SJSA1 (cell line): ENCODE measurements around the gene EPB41L2. TPM values are rescaled to one million over a fixed set of nuclear protein-coding genes. Genes with fewer than 3 reads are reported as not detected.
"Not testable (repeated sequence)": the region's sequence is repeated elsewhere in the genome, so short reads cannot be mapped to it uniquely, and the experiment has no call there.

Source experiments
- DNase-seq, 2 experiments: peaks; one replicate each; pipeline ENCODE4 v3.0.0-alpha.2; 2015 to 2020; ENCODE audit warnings: low spot score in 2 of 2, low read depth in 1 of 2
- H3K27ac ChIP-seq: fragments of 250-450 bp; sonication (Bioruptor Pico); 2 replicates; pipeline ENCODE4 v1.5.1; 2020; ENCODE audit warnings: mild to moderate bottlenecking, moderate library complexity
- H3K27me3 ChIP-seq: fragments of 250-450 bp; sonication (Bioruptor Pico); replicated peaks from 2 replicates; pipeline ENCODE4 v1.5.1; 2020; ENCODE audit warnings: mild to moderate bottlenecking, moderate library complexity
- H3K36me3 ChIP-seq: fragments of 250-450 bp; sonication (Bioruptor Pico); 2 replicates; pipeline ENCODE4 v1.5.1; 2020; ENCODE audit warnings: mild to moderate bottlenecking
- H3K4me1 ChIP-seq: fragments of 250-450 bp; sonication (Bioruptor Pico); replicated peaks from 2 replicates; pipeline ENCODE4 v1.6.1; 2021; ENCODE audit warnings: mild to moderate bottlenecking
- H3K4me3 ChIP-seq: fragments of 250-450 bp; sonication (Bioruptor Pico); 2 replicates; pipeline ENCODE4 v1.5.1; 2020; ENCODE audit warnings: mild to moderate bottlenecking
- H3K9me3 ChIP-seq: fragments of 250-450 bp; sonication (Bioruptor Pico); replicated peaks from 2 replicates; pipeline ENCODE4 v1.5.1; 2020; ENCODE audit warnings: mild to moderate bottlenecking
- total RNA-seq: library from RNA; depleted of rRNA; stranded (reverse); fragments of >200 nt; shearing (Covaris generic); gene quantifications from 2 replicates; pipeline ENCODE4 v1.2.3, GENCODE V29; 2014

Gene EPB41L2
- total RNA-seq, 1 experiment from 2014 or later, result 73.6 TPM

DNA sequence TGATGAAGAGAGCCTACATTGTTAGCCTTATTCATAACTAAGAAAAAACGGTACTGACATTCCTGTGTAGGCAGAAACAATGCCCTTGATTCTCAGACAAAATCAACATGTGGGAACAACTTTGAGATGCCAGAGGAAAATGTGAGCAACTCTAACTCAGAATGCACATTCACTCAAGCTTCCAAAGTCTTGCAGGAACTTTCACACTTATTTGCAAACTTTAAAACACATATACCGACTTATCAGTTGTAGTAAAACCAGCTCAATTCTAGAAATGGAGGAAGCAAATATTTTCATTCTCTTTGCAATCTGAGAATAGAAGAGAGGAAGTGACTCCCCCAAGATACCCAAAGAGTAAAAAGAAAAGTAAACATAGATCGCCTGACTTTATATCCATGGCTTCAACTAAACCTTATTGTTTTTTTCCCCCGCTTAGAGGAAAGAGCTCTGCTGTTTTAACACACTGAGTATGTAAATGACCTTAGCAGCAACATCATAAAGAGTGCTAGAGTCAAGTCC lies 117.6 kb downstream of the EPB41L2 start:
- Histone ChIP-seq H3K27me3 (no peaks in the 10 kb centered on the region), H3K36me3 (0 out of 2 replicates have a peak, but pooled peaks cover 3% of the 10 kb centered on the region), H3K9me3 (no peaks in the 10 kb centered on the region), H3K4me1 (peaks cover 43% of the 10 kb centered on the region), H3K27ac (peak overlapping the region; percentile 65), H3K4me3 (no peak overlapping the region)
- DNase-seq, result peak in 1 of 2 experiments; percentile 72

DNA sequence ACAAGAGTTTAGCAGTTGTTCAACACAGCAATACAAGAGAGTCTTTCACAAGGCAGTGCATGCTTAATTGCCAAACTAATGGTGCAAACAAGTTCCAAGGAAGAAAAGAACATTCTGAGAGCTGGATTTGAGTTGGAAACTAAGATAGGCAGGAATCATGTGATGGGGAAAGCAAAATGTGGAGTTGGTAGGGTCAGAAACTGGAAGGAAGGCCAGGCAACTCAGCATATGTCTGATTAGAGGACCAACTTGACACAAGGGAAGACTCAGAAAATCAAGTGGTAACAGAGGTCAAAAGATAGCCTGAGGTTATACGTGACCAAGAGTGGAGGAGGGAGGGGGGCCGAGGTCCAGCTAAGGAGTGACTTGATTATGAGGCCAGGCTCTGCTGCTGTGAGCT lies 118.6 kb downstream of the EPB41L2 start:
- Histone ChIP-seq H3K27me3 (no peaks in the 10 kb centered on the region), H3K27ac (peak overlapping the region; percentile 65; the same call in 1 of the 2 replicates), H3K4me1 (peaks cover 48% of the 10 kb centered on the region), H3K36me3 (0 out of 2 replicates have a peak, but pooled peaks cover 3% of the 10 kb centered on the region), H3K9me3 (no peaks in the 10 kb centered on the region), H3K4me3 (no peak overlapping the region)
- no peak for DNase-seq

DNA sequence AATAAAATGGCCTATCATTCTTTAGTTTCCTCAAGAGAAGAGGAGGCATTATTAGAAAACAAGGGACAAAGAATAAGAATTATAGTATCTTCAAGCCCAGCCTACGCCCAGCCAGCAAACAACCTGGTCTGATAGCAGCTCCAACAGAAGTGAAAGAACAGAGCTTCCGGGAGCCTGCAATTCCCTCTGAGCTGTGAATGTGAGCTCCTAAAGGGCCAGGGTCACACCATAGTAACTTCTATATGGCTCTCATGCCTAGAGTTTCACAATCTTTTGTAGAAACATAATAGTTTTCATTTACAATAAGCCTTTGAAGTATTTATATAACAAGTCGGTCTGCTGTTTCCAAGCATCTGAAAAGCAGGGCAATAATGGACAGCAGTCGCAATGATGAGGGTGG lies 119.3 kb downstream of the EPB41L2 start:
- H3K9me3 ChIP-seq, result no peaks in the 10 kb centered on the region
- DNase-seq, result no peak
- H3K36me3 ChIP-seq, result 0 out of 2 replicates have a peak, but pooled peaks cover 3% of the 10 kb centered on the region
- H3K27me3 ChIP-seq, result no peaks in the 10 kb centered on the region
- peaks cover 56% of the 10 kb centered on the region for H3K4me1 ChIP-seq
- no peak overlapping the region for H3K4me3 ChIP-seq
- no peak overlapping the region for H3K27ac ChIP-seq

DNA sequence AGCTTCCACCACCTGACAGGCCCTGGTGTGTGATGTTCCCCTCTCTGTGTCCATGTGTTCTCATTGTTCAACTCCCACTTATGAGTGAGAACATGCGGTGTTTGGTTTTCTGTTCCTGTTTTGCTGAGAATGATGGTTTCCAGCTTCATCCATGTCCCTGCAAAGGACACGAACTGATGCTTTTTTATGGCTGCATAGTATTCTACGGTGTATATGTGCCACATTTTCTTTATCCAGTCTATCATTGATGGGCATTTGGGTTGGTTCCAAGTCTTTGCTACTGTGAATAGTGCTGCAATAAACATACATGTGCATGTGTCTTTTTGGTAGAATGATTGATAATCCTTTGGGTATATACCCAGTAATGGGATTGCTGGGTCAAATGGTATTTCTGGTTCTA lies 120.3 kb downstream of the EPB41L2 start:
- H3K27ac ChIP-seq, H3K27me3 ChIP-seq, DNase-seq, H3K36me3 ChIP-seq, H3K9me3 ChIP-seq, H3K4me3 ChIP-seq: not testable (repeated sequence)
- peaks cover 66% of the 10 kb centered on the region for H3K4me1 ChIP-seq

DNA sequence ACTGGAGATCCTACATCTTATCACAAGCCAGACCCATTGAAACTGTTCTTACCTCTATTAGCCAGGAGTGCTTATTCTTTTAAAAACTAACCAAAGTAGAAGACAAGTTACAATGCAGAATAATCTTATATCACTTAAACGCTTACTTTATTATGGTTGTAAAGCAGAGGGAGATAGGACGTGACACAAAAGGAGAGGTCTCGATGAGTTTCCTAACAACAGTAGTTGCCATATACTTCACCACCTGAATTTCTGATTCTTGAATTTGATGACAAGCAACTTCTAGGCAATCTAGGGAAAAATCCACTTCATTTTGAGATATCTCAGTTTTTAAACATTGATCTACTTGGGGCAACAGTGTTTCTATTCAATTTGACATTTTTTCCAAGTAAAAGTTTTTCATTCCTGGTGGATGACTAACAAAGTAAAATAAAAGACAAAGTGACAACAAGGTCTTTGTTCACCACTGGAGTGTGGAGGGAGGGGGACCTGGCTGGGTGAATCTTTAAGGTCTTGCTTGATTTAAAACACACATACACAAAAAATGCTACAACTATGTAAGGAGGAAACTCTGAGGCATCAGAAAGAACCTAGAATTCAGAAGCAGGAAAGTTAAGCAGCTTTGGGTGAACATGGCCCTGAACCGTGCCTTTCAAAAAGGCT lies 125.0 kb downstream of the EPB41L2 start:
- H3K27me3 ChIP-seq, result no peaks in the 10 kb centered on the region
- no peaks in the 10 kb centered on the region for H3K9me3 ChIP-seq
- 0 out of 2 replicates have a peak, but pooled peaks cover 3% of the 10 kb centered on the region for H3K36me3 ChIP-seq
- H3K4me3 ChIP-seq, result no peak overlapping the region
- DNase-seq, result peak; percentile 73 to 81
- peaks cover 68% of the 10 kb centered on the region for H3K4me1 ChIP-seq
- peak overlapping the region; percentile 48 for H3K27ac ChIP-seq

DNA sequence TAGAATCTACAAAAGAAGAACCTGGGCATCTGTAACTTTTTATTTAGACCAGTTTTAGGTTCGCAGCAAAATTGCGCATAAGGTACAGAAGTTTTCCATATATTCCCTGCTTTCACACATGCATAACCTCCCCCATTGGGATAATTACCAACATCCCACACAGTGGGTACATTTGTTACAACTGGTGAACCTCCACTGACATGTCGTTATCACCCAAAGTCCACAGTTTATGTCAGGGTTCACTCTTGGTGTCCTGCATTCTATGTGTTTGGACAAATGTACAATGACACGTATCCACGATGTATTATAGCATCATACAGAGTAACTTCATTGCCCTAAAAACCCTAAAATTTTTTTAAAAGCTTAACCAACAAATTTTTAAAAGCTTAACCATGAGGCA lies 126.1 kb downstream of the EPB41L2 start:
- H3K4me1 ChIP-seq, result peaks cover 77% of the 10 kb centered on the region
- no peak for DNase-seq
- no peak overlapping the region for H3K4me3 ChIP-seq

DNA sequence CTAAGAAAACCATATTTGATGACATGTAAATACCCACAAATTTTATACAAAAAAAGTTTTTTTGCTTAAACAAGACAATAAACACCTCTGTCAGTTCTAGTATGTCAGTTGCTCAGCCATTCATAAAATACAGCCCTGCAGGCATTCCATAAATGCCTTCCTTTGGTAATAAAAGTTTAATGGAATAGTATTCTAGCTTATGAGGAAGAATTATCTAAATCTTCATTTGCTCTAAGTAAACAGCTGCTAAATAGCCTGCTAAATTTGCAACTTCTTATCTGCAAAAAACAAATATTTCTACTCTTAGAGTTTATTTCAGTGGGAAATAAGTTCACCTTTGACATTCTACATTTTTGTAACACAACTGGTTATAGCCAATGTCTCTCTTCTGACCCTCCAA lies 127.1 kb downstream of the EPB41L2 start:
- DNase-seq, result peak in 1 of 2 experiments; percentile 53
- H3K4me3 ChIP-seq, result no peak overlapping the region

More for the DNA sequence above, 126.1 kb downstream of the EPB41L2 start:
- Histone ChIP-seq H3K36me3 (no peaks in the 10 kb centered on the region), H3K27me3 (no peaks in the 10 kb centered on the region), H3K27ac (no peak overlapping the region), H3K9me3 (no peaks in the 10 kb centered on the region)

DNA sequence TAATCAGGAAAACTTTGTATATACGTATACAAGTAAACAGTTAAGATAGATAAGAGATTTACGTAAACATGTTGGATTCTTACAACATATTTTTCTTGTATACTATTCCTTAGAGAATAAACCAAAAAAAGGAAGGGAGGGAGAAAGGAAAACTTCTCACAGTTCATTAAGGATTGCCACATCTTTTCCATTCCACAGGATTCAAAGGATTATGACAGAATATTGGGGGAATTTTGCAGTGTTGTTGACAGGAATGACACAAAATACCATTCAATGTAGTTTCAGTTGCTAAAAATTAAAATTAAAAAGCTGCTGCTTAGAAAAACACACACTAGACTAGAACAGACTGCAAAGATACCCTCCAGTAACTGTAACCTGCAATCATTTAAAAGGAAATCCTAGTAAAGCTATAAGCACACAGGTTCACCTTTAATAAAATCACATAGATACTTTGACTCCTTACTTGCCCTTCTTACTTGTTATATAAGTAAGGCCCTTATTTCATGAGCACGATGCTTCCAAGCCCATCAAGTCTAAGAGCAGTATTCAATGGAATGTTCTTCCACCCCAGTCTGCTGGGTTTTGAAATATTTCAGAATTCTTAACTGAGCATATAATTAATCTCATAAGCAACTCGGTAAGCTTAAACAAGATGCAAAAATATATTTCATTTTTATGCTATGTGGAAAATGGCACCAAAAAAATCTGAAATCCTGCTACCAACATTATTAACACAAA lies 128.0 kb downstream of the EPB41L2 start:
- Histone ChIP-seq H3K36me3 (no peaks in the 10 kb centered on the region), H3K27me3 (no peaks in the 10 kb centered on the region), H3K27ac (peak overlapping the region; percentile 25), H3K9me3 (no peaks in the 10 kb centered on the region), H3K4me1 (peaks cover 77% of the 10 kb centered on the region), H3K4me3 (no peak overlapping the region)
- DNase-seq, result no peak

More for the DNA sequence above, 127.1 kb downstream of the EPB41L2 start:
- peak overlapping the region; percentile 6 for H3K27ac ChIP-seq
- H3K9me3 ChIP-seq, result no peaks in the 10 kb centered on the region
- H3K27me3 ChIP-seq, result no peaks in the 10 kb centered on the region
- peaks cover 77% of the 10 kb centered on the region for H3K4me1 ChIP-seq
- H3K36me3 ChIP-seq, result no peaks in the 10 kb centered on the region

DNA sequence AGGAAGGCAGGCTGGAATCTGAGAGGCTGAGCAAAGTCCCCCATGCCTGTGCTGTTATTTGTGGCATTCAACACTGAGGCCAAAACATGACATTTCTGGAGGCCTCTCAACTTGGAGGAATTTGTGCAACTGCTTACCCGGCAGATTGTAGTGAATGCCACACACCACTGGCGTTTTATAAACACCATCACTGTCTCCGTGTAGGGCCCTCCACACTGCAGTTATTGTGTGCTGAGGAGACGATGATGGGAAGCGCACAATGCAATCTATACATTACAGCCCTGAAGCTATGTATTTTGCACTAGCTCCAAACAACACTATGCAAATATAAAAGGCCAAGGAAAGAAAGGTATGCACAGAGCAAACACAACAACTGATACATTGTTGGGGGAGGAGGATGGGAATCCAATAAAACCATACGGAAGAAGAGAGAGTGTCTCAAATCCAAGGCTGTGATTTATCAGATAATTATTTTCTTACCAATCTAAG lies 129.3 kb downstream of the EPB41L2 start:
- Histone ChIP-seq H3K27ac (peak overlapping the region; percentile 69), H3K27me3 (no peaks in the 10 kb centered on the region), H3K4me1 (peaks cover 76% of the 10 kb centered on the region), H3K36me3 (no peaks in the 10 kb centered on the region), H3K9me3 (no peaks in the 10 kb centered on the region), H3K4me3 (no peak overlapping the region)
- DNase-seq, result peak; percentile 70 to 72

DNA sequence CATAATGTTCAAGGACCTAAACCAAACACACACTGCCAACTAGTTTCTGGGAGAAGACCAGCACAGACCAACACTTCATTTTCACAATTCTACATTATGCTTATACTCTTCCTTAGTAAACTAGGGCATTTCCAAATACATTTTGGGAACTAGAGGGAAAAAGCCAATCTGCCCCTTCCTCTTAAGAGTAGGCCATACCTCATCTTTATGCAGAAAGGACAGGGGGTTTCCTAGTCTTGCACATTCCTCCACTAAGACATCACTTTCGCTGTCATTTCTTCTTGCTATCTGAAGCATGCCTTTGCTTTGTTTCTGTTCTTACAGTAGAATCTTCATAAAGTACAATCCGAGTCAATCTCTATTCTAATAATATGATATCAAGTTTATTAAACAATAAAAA lies 130.1 kb downstream of the EPB41L2 start:
- H3K4me1 ChIP-seq, result peaks cover 71% of the 10 kb centered on the region
- H3K27ac ChIP-seq, result peak overlapping the region; percentile 69

DNA sequence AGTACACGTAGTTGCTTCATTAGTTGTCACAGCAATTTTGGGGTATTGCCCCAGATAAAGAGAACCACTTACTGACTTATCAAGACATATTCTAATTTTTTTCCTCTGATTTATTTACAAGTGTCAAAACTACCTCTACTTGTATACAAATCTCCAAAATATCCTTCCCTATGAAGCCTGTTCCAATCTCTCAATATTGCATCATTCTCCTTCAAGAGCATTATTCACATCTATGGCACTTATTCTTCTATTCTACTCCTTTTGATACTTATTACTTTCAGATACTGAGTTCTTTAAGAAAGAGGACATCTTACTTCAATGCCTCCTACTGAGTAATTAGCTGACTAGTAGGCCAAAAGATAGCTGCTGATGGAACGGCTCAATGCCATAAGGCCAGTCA lies 130.6 kb downstream of the EPB41L2 start:
- Histone ChIP-seq H3K4me3 (no peak overlapping the region), H3K4me1 (peaks cover 66% of the 10 kb centered on the region)
- DNase-seq, result no peak

More for the DNA sequence above, 130.1 kb downstream of the EPB41L2 start:
- no peak for DNase-seq
- Histone ChIP-seq H3K36me3 (no peaks in the 10 kb centered on the region), H3K4me3 (no peak overlapping the region), H3K9me3 (no peaks in the 10 kb centered on the region), H3K27me3 (no peaks in the 10 kb centered on the region)

DNA sequence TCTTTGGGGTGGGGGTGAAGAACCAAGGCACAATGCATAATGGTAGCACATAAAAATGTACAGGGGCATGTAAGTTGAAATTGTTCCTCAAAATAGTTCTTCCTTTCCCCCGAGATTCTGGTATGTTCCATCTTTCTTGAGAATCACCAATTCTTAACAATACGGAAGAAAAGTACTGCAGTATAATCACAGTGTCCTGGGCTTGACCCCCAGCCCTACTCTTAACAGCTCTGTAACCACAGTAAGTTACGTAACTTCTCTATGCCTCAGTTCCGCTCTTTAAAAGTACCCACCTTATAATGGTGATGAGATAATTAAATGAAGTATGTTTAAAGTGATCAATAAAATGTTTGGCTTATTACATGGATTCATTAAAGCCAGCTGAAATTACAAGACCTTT lies 131.4 kb downstream of the EPB41L2 start:
- H3K27me3 ChIP-seq, result no peaks in the 10 kb centered on the region
- H3K36me3 ChIP-seq, result no peaks in the 10 kb centered on the region
- no peaks in the 10 kb centered on the region for H3K9me3 ChIP-seq
- no peak overlapping the region for H3K4me3 ChIP-seq
- peaks cover 58% of the 10 kb centered on the region for H3K4me1 ChIP-seq
- H3K27ac ChIP-seq, result no peak overlapping the region
- no peak for DNase-seq

More for the DNA sequence above, 130.6 kb downstream of the EPB41L2 start:
- H3K36me3 ChIP-seq, result no peaks in the 10 kb centered on the region
- H3K27ac ChIP-seq, result peak overlapping the region; percentile 69
- no peaks in the 10 kb centered on the region for H3K27me3 ChIP-seq
- H3K9me3 ChIP-seq, result no peaks in the 10 kb centered on the region

DNA sequence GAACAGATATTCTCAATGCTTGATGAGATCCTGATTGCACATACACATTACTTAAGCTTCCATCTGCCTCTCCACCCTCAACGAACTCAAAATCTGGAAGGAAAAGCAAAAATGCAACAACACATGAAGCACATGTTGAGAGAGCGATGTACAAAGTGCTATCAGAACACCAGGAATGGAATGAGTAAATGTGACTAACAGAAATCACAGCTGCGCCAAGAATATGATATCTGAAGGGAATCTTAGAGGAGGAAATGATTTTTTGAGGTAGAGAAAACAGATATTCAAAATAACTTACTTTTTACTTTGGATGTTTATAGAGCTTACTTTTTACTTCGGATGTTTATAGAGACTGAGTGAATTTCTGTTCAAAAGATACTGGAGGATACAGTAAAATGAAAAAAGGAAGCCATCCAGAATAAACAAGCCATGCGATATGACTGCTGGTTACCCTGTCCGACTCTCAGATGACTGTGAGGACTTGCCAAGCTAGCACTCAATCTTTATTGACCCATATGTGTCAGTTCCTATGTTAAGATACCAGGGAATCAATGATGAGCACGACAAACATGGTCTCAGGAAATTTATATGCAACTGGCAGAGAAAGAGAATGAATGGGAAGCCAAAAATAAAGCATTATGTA lies 133.9 kb downstream of the EPB41L2 start:
- H3K27me3 ChIP-seq, result no peaks in the 10 kb centered on the region
- 0 out of 2 replicates have a peak overlapping the region, but pooled peaks have one; percentile 0 for H3K27ac ChIP-seq
- peaks cover 15% of the 10 kb centered on the region for H3K36me3 ChIP-seq
- no peaks in the 10 kb centered on the region for H3K9me3 ChIP-seq
- no peak overlapping the region for H3K4me3 ChIP-seq
- no peak for DNase-seq
- H3K4me1 ChIP-seq, result peaks cover 34% of the 10 kb centered on the region
